ENCODE data around the gene VPS37C. TPM values are rescaled to one million over a fixed set of nuclear protein-coding genes. Genes with fewer than 3 reads are reported as not detected.

The VPS37C gene
- total and polyA plus RNA-seq, 4 donors: 2.6 to 6.1 (median 5.1) TPM

DNA sequence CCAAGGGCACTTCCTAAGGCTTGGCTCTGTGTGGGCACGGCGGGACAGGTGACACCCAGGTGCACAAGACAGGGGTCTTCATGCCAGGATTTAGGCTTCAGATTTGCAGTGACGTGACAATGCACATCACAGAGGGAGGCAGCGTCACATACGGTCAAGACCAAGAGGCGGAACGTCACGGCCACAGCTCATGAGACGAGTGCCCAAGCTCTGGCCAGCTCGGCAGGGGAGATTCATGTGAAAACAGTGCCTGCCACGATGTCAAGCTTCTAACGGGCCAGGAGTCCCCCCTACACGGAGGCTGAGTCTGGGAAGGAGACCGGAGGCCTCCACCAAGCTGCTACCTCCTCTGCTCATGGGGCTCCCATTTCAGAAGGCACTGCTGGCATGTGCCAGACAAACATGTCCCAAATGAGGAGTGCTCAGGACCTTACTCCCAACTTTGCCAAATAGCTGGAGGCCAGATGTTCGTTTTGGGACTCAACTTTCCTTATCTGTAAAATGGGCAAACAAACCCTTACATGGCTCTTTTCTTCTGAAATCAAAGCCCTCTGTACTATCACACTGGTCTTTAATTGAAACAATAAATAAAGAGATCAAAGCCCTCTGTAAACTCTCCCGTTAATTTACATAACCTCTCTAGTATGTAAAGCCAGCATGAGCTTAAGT, 16.6 kb downstream of the VPS37C start (continued):
- TF ChIP-seq, protein P1, sequence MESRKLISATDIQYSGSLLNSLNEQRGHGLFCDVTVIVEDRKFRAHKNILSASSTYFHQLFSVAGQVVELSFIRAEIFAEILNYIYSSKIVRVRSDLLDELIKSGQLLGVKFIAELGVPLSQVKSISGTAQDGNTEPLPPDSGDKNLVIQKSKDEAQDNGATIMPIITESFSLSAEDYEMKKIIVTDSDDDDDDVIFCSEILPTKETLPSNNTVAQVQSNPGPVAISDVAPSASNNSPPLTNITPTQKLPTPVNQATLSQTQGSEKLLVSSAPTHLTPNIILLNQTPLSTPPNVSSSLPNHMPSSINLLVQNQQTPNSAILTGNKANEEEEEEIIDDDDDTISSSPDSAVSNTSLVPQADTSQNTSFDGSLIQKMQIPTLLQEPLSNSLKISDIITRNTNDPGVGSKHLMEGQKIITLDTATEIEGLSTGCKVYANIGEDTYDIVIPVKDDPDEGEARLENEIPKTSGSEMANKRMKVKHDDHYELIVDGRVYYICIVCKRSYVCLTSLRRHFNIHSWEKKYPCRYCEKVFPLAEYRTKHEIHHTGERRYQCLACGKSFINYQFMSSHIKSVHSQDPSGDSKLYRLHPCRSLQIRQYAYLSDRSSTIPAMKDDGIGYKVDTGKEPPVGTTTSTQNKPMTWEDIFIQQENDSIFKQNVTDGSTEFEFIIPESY (IDR thresholded peaks at IDR 0.05): no peak
- TF ChIP-seq FOXA1 (IDR thresholded peaks at IDR 0.05): no peak
- TF ChIP-seq, protein P2, sequence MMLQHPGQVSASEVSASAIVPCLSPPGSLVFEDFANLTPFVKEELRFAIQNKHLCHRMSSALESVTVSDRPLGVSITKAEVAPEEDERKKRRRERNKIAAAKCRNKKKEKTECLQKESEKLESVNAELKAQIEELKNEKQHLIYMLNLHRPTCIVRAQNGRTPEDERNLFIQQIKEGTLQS (IDR thresholded peaks at IDR 0.05): no peak
- no peak for TF ChIP-seq EGR1 (IDR thresholded peaks at IDR 0.05; ENCODE audit: low read depth in 2 of 2)
- TF ChIP-seq HNF4G (IDR thresholded peaks at IDR 0.05): no peak
- no peak for TF ChIP-seq GABPA (IDR thresholded peaks at IDR 0.05 in 1 of 2, conservative IDR thresholded peaks at IDR 0.05 in 1 of 2)
- TF ChIP-seq, protein P3, sequence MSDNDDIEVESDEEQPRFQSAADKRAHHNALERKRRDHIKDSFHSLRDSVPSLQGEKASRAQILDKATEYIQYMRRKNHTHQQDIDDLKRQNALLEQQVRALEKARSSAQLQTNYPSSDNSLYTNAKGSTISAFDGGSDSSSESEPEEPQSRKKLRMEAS (IDR thresholded peaks at IDR 0.05): no peak
- TF ChIP-seq FOXA2 (IDR thresholded peaks at IDR 0.05): no peak
- TF ChIP-seq HNF4A (conservative IDR thresholded peaks at IDR 0.05): no peak

DNA sequence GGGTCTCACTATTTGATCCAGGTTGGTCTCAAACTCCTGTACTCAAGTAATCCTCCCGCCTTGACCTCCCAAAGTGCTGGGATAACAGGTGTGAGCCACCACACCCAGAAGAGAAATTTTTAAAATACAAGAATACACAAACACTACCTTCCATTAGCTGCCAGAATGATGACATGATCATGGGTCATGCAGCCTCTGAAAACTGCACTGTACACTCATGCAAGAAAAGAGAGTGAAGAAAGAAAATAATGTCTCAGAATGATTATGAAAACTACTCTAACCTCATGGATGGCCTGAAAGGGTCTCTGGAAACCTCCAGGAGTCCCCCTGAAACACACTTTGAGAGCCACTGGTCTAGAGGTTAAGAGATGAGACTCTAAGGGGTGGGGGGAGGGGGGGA, 18.8 kb downstream of the VPS37C start:
- H3K27ac ChIP-seq (ENCODE audit: low read depth in 1 of 2, low read length in 2 of 2): no peak overlapping the region
- H3K27me3 ChIP-seq (ENCODE audit: control insufficient read depth in 4 of 4, insufficient read depth in 4 of 4, low read length in 3 of 4): no peaks in the 10 kb centered on the region
- H3K36me3 ChIP-seq (ENCODE audit: control insufficient read depth in 4 of 4, insufficient read depth in 3 of 4, low read depth in 1 of 4, low read length in 3 of 4): peaks cover 0 to 3% (median under 1%) of the 10 kb centered on the region in 4 donors
- TF ChIP-seq FOXA1 (IDR thresholded peaks at IDR 0.05): no peak
- TF ChIP-seq, protein P4, sequence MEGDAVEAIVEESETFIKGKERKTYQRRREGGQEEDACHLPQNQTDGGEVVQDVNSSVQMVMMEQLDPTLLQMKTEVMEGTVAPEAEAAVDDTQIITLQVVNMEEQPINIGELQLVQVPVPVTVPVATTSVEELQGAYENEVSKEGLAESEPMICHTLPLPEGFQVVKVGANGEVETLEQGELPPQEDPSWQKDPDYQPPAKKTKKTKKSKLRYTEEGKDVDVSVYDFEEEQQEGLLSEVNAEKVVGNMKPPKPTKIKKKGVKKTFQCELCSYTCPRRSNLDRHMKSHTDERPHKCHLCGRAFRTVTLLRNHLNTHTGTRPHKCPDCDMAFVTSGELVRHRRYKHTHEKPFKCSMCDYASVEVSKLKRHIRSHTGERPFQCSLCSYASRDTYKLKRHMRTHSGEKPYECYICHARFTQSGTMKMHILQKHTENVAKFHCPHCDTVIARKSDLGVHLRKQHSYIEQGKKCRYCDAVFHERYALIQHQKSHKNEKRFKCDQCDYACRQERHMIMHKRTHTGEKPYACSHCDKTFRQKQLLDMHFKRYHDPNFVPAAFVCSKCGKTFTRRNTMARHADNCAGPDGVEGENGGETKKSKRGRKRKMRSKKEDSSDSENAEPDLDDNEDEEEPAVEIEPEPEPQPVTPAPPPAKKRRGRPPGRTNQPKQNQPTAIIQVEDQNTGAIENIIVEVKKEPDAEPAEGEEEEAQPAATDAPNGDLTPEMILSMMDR (IDR thresholded peaks at IDR 0.05; ENCODE audit: low read depth, low read length, missing input control): no peak
- TF ChIP-seq, protein P3 (IDR thresholded peaks at IDR 0.05): no peak
- TF ChIP-seq TAF1 (conservative IDR thresholded peaks at IDR 0.05): no peak
- TF ChIP-seq SP1 (IDR thresholded peaks at IDR 0.05): no peak
- TF ChIP-seq HNF4G (IDR thresholded peaks at IDR 0.05): no peak
- TF ChIP-seq, protein P2 (IDR thresholded peaks at IDR 0.05): no peak
- TF ChIP-seq YY1 (IDR thresholded peaks at IDR 0.05): no peak
- no peak for TF ChIP-seq EGR1 (IDR thresholded peaks at IDR 0.05; ENCODE audit: low read depth in 2 of 2)
- TF ChIP-seq, protein P5, sequence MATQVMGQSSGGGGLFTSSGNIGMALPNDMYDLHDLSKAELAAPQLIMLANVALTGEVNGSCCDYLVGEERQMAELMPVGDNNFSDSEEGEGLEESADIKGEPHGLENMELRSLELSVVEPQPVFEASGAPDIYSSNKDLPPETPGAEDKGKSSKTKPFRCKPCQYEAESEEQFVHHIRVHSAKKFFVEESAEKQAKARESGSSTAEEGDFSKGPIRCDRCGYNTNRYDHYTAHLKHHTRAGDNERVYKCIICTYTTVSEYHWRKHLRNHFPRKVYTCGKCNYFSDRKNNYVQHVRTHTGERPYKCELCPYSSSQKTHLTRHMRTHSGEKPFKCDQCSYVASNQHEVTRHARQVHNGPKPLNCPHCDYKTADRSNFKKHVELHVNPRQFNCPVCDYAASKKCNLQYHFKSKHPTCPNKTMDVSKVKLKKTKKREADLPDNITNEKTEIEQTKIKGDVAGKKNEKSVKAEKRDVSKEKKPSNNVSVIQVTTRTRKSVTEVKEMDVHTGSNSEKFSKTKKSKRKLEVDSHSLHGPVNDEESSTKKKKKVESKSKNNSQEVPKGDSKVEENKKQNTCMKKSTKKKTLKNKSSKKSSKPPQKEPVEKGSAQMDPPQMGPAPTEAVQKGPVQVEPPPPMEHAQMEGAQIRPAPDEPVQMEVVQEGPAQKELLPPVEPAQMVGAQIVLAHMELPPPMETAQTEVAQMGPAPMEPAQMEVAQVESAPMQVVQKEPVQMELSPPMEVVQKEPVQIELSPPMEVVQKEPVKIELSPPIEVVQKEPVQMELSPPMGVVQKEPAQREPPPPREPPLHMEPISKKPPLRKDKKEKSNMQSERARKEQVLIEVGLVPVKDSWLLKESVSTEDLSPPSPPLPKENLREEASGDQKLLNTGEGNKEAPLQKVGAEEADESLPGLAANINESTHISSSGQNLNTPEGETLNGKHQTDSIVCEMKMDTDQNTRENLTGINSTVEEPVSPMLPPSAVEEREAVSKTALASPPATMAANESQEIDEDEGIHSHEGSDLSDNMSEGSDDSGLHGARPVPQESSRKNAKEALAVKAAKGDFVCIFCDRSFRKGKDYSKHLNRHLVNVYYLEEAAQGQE (IDR thresholded peaks at IDR 0.05): no peak
- TF ChIP-seq RXRA (IDR thresholded peaks at IDR 0.05): no peak
- no peak for TF ChIP-seq FOXA2 (IDR thresholded peaks at IDR 0.05)
- TF ChIP-seq HNF4A (conservative IDR thresholded peaks at IDR 0.05): no peak
- no peak for TF ChIP-seq JUND (IDR thresholded peaks at IDR 0.05)
- TF ChIP-seq NR2F2 (IDR thresholded peaks at IDR 0.05): no peak
- TF ChIP-seq, protein P1 (IDR thresholded peaks at IDR 0.05): no peak
- no peak for TF ChIP-seq GABPA (IDR thresholded peaks at IDR 0.05 in 1 of 2, conservative IDR thresholded peaks at IDR 0.05 in 1 of 2)
- DNase-seq (ENCODE audit: low spot score): no peak
- 94% methylated on average over 1 of the region's 1 CpG for WGBS
- no peaks in the 10 kb centered on the region for H3K9me3 ChIP-seq (ENCODE audit: control insufficient read depth in 4 of 4, low read length in 3 of 4)
- H3K9ac ChIP-seq (ENCODE audit: low read depth in 1 of 2, low read length in 2 of 2): no peak overlapping the region
- no peaks in the 10 kb centered on the region for H3K4me1 ChIP-seq (ENCODE audit: control insufficient read depth in 4 of 4, insufficient read depth in 4 of 4, low read length in 3 of 4)
- H3K4me3 ChIP-seq (ENCODE audit: low read depth in 1 of 3, low read length in 3 of 3): no peak overlapping the region
